Fibroblast of skin of left quadriceps (primary cell): ENCODE results near the gene NGB.
"Not testable (repeated sequence)": the region's sequence is repeated elsewhere in the genome, so short reads cannot be mapped to it uniquely, and the experiment has no call there.

ENCODE experiments used
- DNase-seq, 2 experiments: peaks; one replicate each; pipeline ENCODE4 v3.0.0-alpha.2; 2013; ENCODE audit warnings: low read depth in 2 of 2

NGB gene

DNA sequence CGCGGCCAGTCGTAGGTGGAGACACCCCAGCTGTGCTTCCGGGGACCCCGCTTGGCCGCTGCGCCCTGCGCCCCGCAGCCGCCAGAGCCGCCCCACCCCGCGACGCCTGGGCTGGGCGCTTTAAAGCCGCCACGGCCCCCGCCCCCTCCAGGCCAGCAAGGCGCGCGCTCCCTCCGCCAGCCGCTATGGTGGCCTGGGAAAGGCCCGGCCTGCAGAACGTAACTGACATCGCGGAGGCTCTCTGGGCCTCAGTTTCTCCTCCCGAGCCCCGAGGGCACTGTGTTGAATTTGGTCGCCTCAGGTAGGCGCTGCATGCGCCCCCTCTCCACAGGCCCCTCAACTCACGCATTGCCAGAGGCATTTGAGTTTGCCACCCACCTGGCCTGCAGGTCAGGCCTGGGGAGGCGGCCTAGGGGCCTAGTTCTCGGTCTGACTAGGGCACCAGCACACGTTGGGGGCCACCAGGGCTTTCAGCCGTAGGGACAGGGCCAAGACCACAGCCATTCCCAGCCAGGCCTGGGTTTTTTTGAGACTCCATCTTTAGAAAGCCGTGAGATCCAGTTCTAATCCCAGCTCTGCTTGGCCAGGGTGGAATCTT, at the start of gene NGB:
Gene NGB (minus strand): TSS at position 94 of the 598 bp plus-strand sequence. CDS start 269 bp downstream, outside the sequence.
- no peak for DNase-seq

GRCh38 chr14:77320238-77320935, 49.4 kb upstream of the NGB start, which contains the start of gene POMT2:
TSS of gene POMT2 (minus strand) at chr14:77320883. CDS start at chr14:77320681, 202 bp downstream.
- DNase-seq = peak; percentile 68 to 73

DNA sequence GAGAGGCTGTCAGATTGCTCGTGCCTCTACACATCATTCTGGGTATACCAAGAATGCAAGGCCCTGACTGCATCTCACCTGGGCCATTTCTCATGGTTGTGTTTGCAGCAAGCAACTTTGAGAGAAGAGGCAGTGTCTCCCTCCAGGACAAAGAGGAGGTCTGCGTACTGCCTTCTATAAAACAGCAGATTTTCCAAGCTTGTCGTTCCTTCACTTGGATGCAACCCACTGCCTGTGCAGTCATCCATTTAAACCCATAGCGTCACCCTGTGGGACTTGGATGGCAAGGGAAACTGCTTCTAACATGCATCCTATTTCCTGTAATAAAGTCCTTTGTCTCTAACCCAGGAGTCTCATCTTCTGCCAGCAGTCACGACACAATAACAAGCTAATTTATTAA, 48.4 kb upstream of the NGB start:
- no peak for DNase-seq

DNA sequence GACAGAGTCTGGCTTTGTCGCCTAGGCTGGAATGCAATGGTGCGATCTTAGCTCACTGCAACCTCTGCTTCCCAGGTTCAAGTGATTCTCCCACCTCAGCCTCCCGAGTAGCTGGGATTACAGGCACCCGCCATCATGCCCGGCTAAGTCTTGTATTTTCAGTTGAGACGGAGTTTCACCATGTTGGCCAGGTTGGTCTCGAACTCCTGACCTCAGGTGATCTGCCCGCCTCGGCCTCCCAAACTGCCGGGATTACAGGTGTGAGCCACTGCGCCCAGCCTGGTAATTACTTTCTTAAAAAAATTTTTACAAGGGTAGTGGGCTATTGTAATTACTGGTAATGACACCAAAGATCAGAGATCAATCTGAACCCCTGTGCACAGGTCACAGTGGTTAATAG, 47.8 kb upstream of the NGB start:
- DNase-seq = not testable (repeated sequence)

- DNase-seq = no peak
Observed at GRCh38 chr14:77318006-77318553, 47.1 kb upstream of the NGB start.

DNA sequence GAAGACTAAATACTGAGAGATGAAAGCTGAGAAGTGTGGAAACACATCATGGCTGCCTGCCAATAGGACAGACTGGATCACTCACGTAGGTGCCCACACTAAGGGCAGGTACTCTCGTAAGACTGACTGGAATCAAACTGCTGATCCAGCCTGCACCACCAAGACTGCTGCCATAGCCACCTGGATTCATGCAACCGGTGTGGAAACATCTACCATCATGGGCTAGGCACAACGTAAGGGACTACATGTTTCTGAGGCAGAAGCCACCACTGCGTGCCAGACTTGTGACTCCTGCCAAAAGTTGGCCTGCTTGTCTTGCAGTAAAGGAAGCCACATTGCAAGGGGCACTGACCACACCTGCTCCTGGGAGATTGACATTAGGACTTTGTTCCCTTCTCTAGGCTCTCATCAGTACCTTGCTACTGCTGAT, 45.9 kb upstream of the NGB start:
- no peak for DNase-seq

GRCh38 chr14:77316195-77316505, 45.1 kb upstream of the NGB start:
- DNase-seq = no peak

DNA sequence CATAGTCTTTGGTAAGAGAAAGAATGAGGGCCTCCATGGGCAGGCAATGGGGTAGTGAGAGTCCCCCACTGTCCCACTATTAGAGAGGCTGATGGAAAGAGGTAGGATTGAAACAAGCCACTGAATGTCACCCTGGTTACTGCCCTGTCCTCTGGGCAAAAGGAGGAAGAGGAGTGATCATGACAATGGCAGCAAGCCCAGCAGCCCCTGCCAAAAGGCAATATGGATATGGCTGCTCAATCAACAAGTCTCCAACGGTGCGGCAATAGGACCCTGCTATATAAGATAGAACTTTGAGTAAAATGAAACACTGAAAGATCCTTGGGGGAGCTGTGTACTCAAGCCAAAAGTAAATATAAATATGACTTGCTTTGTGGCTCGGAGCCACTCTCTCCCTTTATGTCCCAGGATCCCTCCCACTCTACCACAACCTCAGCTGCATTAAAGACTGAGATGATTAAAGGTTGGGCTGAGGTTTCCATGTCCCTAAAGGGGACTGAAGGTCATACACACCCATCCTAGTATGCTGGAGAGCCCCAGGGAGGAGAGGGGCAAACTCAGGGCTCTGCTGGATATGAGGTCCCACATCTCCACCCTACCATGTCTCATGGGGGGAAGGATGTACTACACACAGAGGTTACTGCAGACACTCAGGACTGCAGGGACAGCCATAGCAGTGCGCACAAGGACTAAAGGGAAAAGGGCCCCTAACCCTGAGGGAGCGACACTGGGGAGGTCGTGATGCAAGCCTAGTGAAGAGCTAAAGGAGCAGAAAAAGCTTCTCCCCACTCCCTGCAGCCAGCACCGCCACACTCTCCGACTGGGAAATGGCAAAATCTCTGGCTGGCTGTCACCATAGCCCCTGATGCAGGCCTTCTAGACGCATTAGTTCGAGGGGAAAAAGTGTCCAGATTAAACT, 43.8 kb upstream of the NGB start:
- DNase-seq = no peak

GRCh38 chr14:77314043-77314442, 43.0 kb upstream of the NGB start:
- DNase-seq = peak; percentile 76 to 81

GRCh38 chr14:77313371-77313770, 42.4 kb upstream of the NGB start:
- DNase-seq = no peak

DNA sequence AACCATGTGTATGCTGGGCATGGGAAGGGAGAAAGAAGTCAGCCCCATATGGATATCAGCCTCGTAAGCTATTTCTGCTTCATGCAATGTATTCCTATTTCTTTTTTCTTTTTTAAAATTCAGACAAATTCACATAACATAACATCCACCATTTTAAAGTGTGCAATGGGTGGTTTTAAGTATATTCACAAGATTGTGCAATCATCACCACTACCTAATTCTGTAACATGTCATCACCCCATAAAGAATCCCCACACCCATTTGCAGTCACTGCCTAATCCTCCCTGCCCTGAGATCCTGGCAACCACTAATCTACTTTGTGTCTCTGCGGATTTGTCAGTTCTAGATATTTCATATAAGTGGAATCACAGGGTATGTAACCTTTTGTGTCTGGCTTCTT, 40.2 kb upstream of the NGB start:
- peak; percentile 34 to 54 for DNase-seq

DNA sequence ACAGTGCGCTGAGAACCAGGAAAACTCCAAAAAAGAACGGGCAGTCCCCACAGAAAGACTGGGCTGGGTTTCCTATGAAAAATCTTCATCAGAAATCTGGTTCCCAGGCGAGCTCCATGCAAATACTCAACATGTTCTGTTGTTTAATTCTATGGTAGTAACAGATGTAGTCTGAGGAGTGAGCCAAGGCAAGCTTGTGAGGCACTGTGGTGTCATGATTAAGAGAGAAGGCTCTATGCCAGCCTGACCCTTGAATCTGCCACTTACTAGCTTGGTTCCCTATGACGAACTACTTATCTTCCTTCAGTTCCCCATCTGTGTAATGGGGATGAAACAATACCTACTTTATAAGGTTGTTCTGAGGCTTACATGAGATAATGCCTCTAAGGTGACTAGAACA, 39.0 kb upstream of the NGB start:
- DNase-seq = no peak

DNA sequence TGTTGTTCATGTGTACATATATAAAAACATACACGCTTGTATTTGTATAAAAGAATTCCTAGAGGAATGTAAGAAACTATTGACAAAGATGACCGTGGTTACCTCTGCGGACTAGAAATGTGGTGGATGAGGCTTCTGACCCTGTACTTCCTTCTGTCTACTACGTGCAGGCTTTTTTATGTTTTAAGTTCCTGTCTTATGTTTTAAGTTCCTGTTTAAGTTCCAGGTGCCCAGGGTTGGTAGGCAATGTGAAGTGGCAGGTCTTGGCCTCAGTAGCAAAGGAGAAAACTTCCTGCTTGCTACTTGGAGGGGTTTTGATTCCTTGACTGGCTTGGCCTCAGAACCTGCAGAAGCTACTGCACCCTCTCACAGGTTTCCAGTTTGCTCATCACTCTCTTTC, 38.1 kb upstream of the NGB start:
- DNase-seq = no peak

DNA sequence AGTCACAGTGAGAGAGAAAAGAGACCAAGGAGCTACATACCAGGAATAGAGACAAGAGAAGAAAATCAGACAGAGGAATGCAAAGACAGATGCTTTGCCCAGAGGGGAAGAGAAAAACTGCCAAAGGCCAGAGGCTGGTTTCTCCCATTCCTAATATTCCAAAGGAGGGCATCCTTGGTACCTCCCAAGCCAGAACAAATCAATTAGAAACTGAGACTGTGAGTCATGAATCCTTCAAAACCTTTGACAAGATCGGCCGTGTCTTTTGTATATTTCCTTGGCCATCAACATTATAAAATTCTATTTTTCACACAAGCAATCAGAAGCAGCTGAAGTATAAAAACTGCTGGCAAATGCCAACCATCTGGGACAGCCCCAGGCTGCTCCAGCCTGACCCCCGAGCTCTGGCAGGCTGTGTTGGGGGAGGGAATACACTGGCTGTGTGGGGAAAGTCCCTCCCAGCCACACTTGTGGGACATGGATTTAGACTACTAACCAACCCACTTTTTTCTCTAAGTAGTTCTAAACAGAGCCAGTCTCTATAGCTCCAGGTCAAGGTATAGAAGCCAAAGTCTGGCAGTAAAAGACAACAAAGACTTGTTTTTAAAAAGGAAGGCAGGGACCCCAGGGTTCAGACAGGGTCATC, 36.0 kb upstream of the NGB start:
- no peak for DNase-seq

DNA sequence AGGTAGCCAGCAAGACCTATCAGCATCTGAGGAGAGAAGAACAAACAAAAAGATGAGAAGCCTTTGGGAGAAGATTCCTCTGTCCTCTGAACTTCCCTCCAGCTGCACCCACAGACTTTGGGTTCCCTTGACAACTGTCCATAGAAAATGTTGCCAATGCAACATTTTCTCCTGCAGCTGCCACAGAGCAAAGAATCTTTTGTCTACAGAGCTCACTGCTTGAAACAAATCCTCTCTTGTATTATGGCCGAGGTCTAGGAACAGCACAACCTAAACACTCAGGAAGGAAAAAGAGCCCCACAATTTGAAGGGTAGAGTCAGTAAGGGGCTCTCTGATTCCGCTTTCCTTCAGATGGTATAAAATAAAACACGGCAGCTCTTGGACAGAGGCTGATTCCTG, 35.4 kb upstream of the NGB start:
- DNase-seq = no peak

DNA sequence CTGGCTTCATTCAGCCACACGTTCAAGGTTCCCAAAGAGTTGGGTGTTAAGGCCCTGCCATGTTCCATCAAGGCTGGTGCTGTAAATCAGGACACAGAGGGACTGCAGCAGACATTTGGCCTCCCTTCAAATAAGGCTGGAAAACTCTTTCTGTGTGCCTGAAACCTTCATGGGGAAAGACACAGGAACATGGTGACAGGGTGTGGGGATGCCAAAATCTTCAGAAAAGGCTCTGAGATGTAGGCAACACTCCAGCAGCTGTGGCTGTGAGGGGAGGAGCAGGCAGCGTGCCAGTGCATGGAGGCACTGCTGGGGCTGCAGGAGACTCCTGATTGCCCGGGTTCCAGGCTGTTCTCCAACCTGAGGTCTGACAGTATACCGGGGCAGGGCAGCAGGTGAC, 34.7 kb upstream of the NGB start:
- DNase-seq = no peak

DNA sequence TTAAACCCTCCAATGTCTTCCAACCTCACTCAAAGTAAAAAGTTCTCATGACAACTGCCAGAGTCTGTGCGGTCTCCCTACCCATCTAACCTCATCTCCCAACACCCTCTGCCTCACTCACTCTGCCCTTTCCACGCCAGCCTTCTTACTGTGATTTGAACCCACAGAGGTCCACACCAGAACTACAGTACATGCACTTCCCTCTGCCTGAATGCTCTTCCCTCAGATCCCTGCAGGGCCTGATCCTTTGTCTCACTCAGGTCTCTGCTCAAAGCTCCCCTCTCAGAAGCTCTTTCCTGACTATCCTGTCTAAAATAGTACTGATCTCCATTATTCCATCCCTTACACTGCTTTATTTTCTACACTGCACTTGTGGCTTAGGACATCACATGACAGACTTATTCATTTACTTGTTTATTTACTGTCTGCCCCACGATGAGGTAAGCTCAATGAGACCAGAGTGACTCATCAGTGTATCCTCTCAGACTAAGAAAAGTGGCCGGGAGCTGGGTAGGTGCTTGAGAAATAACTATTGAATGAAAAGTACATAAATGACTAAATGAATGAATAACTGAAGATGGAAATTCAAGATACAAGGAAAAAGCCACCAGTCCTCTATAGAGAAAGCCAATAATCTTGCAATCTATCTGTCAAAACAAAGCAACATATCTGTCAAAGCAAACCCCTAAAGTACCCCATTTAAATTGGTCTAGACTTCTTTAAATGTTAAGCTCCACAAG, 32.6 kb upstream of the NGB start:
- peak; percentile 59 to 64 for DNase-seq

DNA sequence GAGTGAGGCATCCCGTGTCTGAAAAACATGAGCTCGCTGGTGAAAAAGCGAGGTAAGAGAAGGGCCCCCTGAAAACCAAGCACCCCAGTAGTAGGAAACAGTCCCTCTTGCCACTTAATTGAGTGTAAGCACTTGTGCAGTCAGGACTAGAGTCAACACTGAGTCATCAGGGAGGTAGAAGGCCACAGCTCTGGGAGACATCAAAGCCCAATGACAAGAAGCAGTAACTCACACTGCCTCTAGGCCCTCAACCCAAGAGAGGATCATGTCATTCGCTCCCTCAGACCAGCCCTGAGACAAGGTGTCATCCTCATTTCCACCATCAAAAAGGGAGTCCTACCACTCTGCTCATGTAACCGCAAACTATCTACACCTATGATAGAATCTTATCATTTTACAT, 31.9 kb upstream of the NGB start:
- no peak for DNase-seq

DNA sequence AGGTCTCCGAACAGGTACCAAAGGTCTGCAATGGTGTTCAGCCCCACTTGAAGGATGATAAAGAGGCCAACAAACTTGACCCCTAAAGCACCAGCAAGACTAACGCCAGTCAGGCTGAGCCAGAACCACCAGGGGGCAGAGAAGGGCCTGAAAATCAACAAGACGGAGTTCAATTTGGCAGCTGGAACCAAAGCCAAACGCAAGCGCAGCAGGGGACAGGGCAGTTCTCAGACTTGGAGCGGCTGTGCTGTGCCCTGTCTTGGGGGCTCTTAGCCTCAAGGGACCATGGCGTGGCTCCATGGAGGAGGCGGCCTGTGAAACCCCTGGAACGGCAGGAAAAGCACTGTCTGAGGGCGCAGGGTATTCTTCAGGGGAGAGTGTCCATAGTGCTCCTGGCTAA, 30.1 kb upstream of the NGB start:
- DNase-seq = peak; percentile 40 to 47

DNA sequence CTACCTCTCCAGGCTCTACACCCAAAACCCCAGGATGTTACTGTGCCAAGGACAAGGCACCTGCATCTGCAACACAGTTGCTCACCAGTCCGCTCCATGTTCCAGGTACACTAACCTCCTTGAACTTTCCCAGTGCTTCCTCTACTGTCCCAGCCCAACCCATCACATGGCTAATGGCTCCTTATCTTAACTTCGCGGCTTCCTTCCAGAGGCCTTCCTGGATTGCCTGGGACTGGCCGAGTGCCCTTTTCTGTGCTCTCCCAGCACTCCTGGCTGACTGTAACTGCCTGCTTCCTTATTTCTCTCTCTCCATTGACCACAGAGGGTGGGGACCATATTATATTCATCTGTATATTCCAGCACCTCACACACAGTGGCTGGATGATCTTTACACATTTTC, 28.8 kb upstream of the NGB start:
- no peak for DNase-seq

DNA sequence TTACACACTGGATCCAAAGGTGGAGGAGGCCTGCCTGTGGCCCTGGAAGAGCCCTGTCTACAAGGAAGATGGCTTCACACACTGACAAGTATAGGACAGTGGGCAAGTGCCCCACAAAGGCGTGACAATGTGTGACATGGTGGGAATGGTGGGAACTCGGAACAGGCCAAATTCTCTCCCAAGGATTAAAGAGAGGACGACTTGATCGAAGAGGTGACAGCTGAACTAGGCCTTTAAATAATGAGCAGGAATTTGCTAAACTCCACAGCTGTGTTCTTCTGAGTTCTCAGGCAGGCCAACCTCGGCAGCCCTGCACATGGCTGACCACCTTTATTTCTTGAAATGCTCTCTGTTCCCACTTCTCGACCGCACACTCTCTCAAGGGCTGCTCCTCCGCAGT, 25.9 kb upstream of the NGB start:
- no peak for DNase-seq
